Mucosa of gallbladder (tissue), 1 donor: ENCODE data around the gene DHRS9. TPM values are rescaled to one million over a fixed set of nuclear protein-coding genes. Genes with fewer than 3 reads are reported as not detected.
"Not testable (repeated sequence)": the region's sequence is repeated elsewhere in the genome, so short reads cannot be mapped to it uniquely, and the experiment has no call there.

ENCODE experiments used
- DNase-seq: peaks from one replicate; pipeline ENCODE4 v3.0.0-alpha.2; 2020; ENCODE audit warnings: low spot score
- total RNA-seq: library from RNA; stranded (reverse); gene quantifications from one replicate; pipeline ENCODE4 v1.2.1, GENCODE V29; 2021
- donor health status: DM: no; HTN: no; CAD: no.

DHRS9 gene
- 2.0 TPM for total RNA-seq

DNA sequence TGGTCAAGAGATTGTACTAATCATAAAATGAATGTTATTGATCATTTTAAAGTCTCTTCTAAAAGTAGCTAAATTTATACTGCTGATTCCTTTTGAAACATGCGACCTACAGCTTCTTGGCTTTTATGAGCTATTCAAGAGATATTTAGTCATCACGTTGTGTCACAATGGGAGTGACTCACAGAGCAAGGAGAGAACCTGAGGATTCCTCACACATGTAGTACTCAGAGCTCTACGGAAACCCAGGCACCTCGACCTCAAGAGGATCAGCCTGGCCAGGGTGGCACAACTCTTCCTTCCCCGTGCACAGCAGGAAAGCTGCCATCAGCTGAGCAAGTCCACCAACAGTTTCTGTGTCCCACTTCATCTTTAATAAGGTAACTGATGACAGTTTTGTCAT is at the start of gene DHRS9:
DHRS9 (plus strand) TSS at position 223 of the 400 bp plus-strand sequence. CDS start 12,019 bp downstream, outside the sequence.
- DNase-seq: no peak

DNA sequence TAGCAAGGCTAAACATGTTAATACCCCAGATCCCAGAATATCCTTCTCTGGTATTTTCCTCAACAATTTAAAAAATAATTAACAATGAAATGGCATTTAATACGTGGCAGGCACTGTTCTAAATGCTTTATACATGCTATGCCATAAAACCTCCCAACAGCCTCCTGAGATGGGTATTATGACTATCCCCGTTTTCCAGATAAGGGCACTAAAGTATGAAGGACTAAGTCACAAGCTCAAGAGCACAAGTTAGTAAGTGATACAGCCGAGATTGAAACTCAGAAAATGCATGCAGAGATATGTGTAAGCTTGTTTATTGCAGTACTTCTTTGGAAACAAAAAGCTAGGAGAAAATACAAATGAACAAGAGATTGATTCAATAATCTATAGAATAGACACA is 46.2 kb upstream of the DHRS9 start:
- DNase-seq: no peak

DNA sequence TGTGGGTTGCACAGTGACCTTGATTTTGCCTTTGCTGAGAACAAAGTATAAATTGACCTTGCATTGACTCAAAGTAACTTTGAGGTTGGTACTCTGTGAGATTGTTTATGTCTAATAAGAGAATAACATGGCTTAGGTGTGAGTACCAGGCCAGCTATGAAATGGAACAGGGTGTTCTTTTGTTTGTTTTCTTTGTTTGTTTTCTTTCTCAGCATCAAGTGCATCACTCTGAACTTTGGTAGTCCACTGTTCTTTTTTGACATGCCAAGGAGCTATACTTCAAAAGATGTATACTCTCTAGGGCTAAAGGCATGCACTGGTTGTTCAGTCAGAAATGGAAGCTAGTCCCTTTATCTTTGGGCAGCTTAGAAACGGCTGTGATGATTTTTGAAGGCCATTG is 43.3 kb upstream of the DHRS9 start:
- DNase-seq: no peak

DNA sequence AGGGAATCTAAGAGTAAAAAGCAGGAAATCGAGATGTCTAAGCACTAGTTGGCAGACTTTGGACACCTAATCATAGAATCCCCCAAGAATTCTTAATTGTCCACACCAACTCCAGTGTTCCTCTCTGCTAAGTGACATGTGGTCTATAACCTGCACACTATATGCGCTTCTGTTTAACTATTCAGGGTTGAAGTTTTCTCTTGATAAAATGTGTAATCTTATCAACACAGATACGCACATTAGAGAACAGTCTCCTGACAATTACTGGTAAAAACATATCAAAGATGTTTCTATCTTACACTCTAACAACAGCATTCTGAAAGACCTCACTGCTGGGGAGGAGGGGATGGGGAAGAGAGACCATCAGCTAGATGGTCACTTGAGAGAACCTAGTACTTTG is 42.1 kb upstream of the DHRS9 start:
- no peak for DNase-seq

DNA sequence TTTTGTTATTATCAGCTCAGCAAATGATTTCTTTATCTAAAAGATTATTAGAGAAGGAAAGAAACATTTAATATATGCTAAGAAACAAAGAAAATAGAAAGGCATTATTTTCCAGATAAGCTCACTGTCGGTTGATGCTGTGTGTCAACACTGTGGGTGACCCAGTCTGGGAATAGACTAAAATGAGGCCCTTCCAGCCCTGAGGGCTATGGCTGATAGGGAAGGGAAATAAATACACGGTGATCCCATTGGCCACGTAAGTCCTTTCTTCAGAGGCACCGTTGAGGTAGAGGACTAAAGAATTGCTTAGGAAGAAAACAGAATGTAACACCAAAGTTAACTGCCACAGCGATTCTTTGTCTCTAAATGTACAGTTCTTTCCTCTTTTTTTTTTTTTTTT is 40.0 kb upstream of the DHRS9 start:
- no peak for DNase-seq

DNA sequence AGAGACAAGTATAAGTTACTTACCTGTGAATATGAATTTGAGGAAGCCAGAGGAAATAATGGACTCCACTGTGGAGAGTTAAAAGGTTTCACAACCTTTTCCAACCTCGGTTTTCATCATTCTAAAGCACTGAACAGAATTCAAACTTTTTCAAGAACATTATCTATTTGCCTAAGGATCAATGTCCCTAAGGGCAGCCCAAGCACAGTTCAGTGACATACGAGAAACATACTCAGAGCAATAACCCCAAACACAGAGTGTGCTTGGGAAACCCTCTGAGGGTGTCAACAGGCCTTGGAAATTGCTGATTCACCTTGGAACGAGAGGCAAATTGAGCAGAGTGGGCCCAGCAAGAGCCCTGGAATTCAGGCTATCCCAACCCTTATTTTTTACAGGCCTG is 38.2 kb upstream of the DHRS9 start, which contains the start of gene ABCB11:
ABCB11 (minus strand) TSS at position 123 of the 400 bp plus-strand sequence. CDS start 13,199 bp downstream, outside the sequence.
- DNase-seq: no peak

DNA sequence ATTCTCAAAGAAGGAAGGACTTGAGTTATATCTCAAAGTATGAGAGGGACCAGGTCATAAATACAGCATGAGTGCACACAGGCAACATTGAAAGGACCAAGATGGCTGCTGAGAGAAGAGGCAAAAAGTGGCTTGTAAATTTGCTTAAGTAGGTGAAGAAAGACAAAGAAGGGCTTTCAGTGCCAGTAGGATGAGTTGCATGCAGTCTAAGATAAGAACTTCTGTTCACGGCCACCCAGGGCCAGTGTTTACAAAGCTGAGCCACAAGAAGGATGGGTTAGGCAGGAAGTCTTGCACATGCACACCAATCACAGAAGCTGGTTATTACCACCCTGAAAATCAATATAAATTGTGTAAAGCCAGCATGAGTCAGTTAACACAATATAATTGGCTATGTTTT is 35.1 kb upstream of the DHRS9 start:
- DNase-seq: peak; percentile 75

DNA sequence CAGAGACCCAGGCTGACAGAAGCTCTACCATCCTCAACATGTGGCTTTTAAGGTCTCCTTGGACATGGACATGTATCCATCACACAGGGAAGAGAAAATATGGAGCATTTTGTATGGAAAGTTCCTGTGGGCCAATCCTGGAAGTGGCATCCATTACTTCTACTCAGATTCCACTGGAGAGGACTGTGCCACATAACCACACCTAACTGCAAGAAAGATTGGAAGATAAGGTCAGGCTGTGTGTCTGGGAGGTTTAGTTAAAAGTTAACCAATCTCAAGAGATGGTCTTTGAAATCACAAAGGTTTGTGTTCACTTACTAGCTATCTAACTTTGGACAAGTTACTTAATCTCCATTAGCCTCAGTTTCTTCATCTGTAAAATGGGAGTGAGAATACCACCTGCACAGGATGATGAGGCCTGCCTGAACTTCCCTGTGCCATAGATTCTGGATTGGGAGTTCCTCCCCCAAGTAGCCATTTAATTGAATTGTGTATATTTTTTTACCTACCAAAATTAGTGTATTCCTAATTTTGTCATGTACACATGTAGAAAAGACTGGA is 34.3 kb upstream of the DHRS9 start:
- DNase-seq: no peak

DNA sequence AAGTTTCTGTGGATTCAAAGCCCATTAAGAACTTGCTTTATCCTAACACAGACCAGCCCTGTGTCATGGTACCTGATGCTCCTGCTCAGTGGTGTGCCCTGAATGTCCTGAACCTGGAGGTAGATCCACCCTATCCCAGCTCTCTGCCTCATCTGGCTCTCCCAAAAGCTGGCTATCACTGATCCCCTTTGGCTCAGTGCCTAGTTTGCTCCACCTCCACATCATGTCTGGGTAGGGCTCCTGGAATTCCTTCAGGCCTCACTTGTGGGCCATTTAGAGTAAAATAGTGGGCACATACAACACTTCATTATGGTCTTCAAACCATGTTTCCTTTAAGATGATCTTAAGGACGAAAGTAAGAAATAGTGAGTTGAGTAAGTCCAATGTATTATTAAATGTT is 33.5 kb upstream of the DHRS9 start:
- no peak for DNase-seq

DNA sequence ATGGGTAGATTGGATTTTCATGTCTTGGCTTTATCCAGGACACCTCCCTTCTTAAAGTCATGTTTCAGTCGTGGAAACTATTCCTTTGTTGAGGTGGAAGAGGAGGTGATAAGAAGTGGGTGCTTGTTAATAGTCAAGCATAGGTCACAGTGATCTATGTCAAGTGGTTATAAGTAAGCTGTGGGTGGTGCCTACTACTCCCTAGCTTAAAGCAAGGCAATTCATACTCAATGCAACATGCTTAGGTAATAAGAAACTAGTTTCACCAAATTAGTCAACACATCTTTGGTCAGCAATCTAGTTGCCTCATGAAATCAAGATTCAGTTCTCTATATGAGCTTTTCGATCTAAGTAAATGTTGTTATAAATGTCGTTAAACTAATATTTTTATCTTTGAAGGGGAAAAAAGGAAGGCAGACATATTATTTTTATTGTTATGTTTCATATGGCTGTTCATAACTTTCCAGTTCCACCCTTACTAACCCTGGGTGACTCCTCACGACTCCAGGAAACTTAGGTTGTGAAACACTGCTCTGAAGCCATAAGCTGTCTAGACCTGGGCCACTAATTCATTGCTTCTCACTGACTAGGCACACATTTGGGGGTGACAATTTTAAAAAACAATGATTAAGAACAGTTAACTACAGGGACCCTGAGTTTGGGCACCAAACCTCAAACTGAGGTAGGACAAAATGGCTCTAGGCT is 32.5 kb upstream of the DHRS9 start:
- DNase-seq: no peak

DNA sequence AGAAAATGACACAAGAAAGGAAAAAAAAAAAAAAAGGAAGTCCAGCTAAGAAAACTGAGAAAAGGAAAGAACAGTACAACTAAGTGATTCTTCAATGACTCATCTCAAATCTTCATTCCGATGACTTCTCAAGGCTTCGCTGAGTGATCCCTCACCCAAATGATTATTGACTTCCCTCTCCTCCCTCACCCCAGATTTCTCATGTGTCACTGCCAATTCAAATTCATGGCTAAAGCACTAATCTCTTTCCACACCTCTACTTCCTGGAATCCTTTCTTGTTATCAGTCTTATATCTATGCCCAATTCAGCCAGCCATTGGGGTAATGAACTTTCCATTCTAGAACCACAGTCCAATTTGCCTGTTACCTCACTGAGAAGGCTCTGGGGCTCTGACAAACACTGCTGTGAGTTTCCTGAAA is 31.0 kb upstream of the DHRS9 start:
- DNase-seq: no peak

DNA sequence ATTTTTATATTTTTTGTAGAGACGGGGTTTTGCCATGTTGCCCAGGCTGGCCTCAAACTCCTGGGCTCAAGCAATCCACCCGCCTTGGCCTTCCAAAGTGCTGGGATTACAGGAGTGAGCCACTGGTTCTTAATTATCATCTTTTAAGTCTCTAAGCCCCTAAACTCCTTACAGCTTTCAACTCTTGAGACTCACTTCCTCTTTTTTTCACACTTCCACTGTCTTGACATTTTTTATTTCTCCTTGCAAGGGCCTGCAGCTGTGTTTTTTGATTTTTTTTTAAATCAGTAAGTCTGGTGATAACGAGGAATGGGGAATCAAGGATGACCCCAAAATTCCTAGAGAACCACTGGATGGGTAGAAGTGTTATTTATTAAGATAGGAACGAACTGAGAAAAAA is 29.7 kb upstream of the DHRS9 start:
- DNase-seq: no peak

DNA sequence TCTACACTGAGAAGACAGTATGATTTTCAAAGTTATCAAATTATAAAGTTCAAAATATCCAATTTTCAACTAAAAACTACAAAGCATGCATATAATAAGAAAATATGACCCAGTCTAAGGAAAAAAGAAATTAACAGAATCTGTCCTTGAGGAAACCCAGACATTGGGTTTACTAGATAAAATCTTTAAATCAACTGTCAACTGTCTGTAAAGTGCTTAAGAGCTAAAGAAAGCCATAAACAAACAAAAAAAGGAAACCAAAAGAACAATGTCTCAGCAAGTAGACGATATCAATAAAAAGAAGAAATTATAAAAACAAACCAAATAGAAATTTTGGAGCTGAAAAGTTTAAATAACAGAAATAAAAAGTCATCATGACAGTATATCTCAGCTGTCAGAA is 27.8 kb upstream of the DHRS9 start:
- no peak for DNase-seq

DNA sequence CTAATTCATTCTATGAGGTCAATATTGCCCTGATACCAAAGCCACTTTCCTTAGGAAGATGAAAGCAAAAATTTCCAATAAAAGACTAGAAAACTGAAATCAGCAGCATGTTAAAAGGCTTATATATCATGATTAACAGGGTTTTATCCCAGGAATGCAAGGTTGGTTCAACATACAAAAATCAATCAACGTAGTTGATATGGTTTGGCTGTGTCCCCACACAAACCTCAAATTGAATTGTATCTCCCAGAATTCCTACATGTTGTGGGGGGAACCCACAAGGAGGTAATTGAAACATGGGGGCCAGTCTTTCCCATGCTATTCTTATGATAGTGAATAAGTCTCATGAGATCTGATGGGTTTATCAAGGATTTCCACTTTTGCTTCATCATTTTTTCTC is 26.5 kb upstream of the DHRS9 start:
- DNase-seq: no peak

DNA sequence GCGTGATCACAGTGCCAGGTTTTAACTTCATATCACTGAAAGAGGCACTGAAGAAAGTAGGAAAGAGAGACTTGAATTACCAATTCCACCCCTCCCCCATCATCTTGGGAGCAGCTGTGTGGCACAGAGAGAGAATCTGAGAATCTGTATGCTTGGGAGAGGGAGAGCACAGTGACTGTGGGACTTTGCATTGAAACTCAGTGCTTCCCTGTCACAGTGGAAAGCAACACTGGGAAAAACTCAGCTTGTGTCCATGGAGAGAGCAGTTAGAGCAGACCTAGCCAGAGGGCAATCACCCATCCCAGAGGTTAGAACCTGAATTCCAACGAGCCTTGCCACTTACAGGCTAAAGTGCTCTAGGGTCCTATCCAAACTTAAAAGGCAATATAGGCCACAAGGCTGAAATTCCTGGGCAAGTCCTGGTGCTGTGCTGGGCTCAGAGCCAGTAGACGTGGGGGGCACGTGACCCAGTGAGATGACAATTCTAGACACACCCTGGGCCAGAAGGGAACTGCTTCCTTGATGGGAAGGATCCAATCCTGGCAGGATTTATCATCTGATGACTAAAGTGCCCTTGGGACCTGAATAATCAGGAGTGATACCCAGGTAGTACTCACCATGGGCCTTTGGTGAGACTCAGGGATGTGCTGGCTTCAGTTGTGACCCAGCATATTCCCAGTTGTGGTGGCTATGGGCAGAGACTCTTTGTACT is 22.8 kb upstream of the DHRS9 start:
- peak; percentile 67 for DNase-seq

DNA sequence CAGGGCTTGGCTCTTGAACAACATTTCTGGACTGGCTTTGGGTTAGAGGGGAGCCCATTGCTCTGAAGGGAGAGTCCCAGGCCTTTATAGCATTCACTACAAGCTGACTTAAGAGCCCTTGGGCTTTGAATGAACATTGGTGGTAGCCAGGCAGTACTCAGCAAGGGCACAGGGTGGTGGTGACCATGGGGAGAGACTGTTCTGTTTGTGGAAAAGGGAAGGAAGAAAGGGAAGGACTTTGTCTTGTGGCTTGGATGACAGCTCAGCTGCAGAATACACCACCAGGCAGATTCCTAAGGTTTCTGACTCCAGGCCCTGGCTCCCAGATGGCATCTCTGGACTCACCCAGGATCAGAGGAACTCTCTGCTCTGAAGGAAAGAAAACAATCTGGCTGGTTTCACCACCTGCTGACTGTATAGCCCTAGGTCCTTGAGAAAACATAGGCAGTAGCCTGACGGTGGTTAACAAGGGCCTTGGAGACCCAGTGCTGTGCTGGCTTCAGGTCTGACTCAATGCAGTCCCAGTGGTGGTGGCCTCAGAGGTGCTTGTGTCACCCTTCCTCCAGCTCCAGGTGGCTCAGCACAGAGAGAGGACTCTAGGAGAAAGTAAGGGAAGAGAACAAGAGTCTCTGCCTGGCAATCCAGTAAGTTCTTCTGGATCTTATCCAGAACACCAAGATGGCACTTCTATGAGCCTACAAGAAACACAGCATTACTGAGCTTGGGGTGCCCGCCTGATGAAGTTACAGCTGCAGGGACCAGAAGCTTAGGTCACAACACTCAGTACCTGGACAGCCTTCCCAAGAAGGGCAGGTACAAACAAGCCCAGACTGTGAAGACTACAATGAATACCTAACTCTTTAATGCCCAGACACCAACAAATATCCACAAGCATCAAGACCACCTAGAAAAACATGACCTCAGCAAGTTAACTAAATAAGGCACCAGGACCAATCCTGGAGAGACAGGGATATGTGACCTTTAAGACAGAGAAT is 21.8 kb upstream of the DHRS9 start:
- DNase-seq: no peak

DNA sequence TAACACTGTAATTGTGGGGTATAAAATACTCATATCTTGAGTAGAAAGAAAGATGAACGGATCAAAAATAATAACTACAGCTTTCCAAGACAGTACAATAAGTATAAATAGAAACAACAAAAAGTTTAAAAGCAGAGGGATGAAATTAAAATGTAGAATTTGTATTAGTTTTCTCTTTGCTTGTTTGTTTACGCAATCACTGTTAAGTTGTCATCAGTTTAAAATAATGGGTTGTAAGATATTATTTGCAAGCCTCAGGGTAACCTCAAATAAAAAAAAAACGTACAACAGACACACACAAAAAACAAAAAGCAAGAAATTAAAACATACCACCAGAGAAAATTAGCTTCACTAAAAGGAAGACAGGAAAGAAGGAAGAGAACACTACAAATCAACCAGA is 20.2 kb upstream of the DHRS9 start:
- DNase-seq: no peak

DNA sequence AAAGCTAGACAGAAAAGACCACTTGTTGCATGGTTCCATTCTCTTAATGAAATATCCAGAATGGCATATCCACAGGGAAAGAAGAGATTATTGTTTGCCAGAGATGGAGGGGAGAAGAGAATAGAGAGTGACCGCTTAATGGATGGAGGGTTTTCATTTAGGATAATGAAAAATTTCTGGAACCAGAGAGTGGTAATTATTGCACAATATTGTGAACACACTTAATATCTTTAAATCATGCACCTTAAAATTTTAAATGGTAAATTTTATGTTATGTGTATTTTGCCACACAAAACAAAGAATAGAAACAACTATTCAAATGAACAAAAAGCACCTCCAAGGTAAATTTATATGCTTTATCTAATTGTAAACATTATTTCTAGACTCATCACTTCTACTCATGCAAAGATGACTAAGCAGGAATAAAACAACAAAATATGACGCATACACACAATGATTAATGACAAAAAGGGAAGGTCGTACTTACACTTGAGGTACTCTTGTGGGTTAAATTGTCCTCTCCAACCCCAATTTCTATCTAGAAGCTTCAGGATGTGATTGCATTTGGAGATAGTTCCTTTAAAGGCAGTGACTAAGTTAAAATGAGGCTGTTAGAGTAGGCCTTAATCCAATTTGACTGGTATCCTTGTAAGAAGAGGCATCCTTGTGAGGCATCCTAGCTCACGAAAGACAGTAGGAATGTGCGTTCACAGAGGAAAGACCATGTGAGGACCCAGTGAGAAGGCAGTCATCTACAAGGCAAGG is 18.7 kb upstream of the DHRS9 start:
- DNase-seq: no peak

DNA sequence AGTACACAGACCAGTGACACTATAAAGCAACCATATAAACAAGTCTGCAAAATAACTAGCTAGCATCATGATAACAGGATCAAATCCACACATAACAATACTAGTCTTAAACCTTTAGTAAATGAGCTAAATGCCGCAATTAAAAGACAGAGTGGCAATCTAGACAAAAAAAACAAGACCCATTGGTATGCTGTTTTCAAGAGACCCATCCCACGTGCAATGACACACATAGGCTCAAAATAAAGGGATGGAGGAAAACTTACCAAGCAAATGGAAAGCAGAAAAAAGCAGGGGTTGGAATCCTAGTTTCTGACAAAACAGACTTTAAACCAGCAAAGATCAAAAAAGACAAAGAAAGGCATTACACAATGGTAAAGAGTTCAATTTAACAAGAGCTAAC is 14.8 kb upstream of the DHRS9 start:
- not testable (repeated sequence) for DNase-seq

DNA sequence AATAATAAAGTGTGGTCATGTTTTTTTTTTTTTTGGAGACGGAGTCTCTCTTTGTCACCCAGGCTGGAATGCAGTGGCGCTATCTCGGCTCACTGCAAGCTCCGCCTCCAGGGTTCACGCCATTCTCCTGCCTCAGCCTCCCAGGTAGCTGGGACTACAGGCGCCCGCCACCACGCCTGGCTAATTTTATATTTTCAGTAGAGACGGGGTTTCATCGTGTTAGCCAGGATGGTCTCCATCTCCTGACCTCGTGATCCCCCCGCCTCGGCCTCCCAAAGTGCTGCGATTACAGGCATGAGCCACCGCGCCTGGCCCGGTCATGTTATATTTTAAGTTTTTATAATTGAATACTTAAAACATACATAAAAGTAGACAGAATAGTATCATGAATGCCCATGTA is 5.2 kb upstream of the DHRS9 start:
- DNase-seq: not testable (repeated sequence)

DNA sequence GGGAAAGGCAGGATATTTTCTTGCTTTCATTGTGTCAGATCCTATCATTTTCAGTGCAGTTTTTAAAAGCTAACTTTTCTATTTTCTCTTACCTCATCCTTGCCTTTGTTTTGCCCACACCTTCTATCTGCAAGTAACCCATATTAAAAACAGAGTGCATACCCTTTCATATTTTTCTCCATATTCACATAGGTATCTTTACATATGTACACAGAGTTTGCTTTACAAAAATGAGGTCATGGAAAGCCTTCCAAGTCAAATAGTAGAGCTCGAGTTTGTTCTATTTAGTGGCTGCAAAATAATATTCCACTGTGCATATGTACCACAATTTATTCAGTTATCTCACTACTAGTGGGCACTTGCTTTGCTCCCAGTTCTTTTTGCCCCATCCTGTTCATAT is 3.9 kb upstream of the DHRS9 start:
- no peak for DNase-seq
